HS-27A (cell line): ENCODE data around the gene SNX33.
"Not testable (repeated sequence)": the region's sequence is repeated elsewhere in the genome, so short reads cannot be mapped to it uniquely, and the experiment has no call there.

Source experiments
- DNase-seq: peaks from one replicate; pipeline ENCODE4 v3.0.0-alpha.2; 2012; ENCODE audit warnings: low read depth, missing footprints

SNX33 gene

DNA sequence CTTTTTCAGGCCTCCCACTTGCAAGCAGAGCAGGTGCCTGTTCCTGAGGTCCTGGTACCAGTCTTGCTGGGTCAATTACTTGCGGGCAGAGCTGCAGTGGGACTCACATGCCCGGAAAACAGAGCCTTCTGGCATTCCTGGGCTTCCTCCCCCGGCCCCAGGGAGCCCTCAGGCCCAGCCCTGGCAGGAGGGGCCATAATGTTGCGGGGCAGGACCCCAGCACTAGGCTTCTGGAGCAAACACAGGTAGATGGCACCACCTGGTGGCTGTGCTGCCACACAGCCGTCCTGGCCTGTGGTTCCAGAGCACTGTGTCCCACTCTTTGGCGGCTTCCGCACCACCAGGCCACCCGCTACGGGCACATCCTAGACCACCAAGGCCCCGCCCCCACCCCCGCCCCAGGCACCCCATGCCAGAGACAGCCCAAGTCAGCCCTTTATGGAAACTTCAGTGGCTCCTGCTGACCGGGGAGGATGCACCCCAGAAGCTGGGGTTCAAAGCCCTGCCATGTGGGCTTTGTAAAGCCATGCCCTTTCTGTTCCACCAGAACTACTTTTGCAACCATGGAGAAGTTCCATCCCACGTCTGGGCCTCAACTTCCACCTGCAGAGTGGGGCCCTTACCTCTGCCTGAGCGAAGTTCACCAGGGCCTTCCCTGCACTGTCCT is 36.1 kb downstream of the SNX33 start:
- not testable (repeated sequence) for DNase-seq

DNA sequence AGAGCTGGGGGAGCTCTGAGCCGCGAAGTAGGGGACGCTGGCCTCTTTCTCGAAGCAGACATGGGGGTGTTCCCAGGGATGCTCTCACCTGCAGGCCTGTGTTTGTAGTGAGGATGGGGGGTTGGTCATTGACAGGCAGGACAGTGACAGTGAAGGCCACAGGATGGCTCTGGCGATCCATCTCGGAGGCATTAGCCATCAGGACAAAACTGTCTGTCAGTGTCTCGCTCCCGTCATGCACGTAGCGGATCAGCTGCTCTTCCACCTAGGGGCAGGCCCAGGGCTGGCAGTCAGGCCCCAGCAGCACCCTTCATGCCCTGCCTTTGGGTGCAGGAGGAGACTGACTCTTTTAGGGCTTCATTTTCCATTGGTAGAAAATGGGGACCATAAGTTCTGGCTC is 36.9 kb downstream of the SNX33 start:
- no peak for DNase-seq

DNA sequence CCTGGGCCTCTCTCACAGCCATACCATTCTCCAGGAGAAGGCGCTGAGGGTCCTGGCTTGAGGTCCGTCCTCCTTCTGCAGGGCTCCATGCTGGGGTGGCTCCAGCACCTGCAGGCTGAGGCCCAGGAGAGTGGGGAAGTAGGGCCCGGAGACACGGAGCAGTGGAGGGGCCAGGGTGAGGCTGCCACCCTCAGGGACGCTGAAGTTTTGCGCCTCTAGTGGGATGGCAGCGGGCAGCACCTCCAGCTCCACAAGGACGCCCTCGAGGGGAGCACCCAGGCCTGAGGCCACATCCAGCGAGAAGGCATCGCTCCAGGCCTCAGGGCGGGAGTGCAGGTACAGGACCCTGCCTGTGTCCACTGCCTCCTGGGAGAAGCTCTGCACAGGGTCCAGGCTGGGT is 37.5 kb downstream of the SNX33 start:
- DNase-seq, result no peak

DNA sequence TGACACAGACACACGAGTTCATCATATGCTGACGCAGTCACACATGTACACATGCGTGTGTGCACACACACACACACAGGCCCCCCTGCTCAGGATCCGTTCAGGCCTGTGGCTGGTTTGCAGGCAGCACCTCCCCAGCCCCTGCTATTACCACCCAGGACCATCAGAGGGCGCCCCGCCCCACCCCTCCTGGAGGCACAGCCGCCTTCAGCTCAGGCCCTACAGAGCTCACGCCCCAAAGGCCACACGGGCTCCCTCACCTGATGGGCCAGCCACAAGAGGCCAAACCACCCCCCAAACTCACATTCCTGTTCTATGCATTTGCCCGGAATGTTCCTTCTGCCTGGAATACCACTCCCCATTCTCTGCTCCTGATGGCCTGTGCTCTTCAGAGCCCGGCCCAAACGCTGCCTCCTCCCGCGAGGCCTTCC is 38.5 kb downstream of the SNX33 start:
- DNase-seq, result not testable (repeated sequence)

DNA sequence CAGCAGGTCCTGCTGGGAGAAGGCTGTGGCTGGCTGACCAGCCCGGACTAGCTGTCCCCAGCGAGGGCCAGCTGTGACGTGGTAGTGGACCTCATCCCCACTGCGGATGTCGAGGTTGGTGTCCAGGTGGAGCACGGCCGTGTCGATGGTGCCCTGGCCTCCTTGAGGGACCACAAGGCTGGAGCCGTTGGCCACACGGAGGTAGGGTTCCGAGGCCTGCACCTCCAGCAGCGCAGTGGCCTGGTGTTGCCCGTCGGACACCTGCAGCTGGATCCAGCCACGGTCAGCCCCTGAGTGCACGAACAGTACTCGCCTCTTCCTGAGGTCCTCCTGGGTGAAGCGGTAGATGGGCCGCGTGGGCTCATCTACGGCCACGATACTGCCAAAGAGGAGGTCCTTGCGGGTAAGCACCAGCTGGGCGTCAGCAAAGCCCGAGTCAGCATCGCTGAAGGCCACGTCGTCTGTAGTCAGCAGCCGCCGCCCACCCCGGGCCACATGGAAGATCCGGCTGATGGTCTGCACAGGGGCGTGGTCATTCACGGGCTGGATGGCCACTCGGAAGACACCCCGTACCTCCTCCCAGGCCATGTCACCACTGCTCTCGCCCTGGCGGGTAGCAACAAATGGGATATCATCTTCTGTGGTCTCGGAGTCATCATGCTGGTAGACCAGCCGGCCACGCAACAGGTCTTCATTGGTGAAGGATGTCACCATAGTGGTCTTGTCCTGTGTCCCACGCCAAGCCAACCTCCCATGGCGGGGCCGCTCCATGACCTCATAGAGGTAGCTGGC is 40.0 kb downstream of the SNX33 start:
- DNase-seq, result no peak

DNA sequence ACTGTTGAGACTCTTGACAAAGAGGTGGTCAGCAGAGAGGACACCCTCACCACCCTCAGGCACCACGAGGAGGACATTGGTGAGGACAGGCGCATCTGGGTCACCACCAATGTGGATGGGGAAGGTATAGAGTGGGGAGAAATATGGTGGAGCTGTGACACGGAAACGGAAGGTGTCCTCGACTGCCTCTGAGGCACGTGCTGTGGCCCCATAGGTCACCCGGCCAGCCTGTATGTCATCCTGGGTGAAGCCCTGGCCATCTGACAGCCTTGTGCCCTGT is 40.5 kb downstream of the SNX33 start:
- no peak for DNase-seq

DNA sequence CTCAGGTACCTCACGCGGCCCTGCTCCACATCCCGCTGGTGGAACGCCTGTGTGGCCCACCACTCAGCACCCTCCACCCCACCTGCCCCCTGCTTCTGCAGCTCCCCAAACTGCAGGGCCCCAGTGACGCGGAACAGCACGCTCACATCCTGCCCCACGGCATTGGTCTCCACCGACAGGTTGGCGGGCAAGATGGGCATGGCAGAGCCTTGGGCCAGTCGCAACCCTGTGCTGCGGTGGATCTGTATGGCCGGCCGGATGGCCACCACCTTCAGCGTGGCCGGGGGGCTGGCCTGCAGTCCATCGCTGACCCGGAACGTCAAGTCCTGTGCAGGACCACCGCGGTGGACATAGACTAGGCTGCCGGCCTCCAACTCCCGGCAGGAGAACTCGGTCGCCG is 41.1 kb downstream of the SNX33 start:
- DNase-seq, result no peak

DNA sequence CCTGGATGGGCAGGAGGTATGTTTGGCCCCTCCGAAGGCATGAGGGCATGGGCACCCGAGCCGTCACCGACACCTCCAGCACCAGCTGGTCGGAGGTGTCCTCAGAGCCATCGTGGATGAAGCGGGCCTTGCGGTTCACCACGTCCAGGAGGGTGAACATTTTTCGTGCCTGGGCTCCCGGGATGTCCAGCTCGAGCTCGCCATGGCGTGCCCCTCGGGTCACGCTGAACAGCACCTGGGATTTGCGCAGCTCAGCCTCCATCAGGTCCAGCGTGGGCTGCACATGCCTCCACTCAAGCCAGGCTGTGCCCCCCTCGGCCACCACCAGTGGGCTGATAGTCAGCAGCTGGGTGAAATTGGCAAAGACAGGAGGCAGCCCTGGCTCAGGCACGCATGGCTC is 41.7 kb downstream of the SNX33 start:
- DNase-seq, result not testable (repeated sequence)

DNA sequence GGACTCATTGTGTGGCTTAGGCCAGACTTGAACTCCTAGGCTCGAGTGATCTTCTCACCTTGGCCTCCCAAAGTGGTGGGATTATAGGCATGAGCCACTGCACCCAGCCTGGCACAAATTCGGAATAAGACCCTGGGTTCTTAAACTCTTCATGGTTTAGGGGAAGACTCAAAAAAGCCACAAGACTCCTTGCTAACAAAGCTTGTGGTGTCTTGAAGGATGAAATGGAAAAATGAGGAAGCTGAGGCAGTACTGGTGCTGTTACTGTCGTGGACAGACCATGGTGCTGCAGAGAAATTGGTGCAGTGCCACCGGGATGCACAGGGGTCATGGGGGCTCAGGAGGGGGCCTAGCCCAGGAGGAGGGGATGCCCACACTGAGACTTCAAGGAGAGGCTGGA is 44.6 kb downstream of the SNX33 start:
- DNase-seq, result not testable (repeated sequence)

DNA sequence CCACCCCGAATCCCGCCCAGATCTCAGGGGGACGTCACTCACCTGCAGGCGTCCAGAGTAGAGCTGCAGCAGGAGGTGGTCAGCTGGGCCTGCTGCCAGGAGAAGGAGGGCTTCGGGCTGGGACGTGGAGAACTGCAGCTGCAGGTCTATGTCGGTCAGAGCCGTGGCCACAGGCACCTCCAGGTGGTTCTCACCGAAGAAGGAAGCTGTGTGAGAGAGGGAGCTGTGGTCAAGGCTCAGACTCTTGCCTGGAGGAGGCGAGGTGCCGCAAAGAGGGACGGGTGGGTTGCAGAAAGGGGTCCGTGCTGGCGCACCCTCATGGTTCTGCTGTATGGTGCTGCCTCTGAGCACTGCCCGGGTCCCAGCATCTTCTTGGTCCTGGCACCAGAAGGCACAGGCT is 45.3 kb downstream of the SNX33 start:
- not testable (repeated sequence) for DNase-seq

DNA sequence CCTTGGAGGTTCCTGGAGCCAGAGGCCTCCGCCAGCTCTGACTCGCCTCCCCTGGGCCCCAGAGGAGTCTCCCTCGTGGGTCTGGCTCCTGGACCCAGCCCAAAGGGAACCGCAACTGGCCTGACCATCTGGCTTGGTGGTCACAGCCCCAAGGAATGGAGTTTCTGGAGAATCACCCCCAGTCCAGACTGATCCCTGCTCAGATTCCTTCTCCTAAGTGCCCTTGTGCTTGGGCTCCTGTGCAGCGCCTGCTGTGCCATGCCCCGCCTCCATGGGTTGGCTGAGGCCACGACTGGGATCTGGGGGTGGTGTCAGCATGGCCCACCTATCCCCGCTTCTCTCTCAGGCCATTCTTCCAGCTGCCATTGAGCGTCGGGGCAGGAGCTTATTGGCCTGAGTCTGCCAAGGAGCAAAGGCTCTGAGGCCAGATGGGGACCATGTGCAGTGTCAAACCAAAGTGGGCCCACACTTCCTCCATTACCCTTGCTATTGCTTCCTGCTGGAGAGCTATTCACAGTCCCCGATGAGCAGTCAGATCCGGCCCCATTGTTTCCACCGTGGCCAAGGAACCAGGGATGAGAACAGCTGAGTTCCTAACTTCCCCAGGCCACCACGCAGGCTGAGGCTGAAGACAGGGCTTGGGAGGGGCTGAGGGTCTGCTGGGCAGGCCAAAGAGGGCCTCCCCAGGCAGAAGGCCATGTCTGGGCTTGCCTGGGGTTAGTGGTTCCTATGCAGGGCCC is 46.0 kb downstream of the SNX33 start:
- DNase-seq, result no peak

DNA sequence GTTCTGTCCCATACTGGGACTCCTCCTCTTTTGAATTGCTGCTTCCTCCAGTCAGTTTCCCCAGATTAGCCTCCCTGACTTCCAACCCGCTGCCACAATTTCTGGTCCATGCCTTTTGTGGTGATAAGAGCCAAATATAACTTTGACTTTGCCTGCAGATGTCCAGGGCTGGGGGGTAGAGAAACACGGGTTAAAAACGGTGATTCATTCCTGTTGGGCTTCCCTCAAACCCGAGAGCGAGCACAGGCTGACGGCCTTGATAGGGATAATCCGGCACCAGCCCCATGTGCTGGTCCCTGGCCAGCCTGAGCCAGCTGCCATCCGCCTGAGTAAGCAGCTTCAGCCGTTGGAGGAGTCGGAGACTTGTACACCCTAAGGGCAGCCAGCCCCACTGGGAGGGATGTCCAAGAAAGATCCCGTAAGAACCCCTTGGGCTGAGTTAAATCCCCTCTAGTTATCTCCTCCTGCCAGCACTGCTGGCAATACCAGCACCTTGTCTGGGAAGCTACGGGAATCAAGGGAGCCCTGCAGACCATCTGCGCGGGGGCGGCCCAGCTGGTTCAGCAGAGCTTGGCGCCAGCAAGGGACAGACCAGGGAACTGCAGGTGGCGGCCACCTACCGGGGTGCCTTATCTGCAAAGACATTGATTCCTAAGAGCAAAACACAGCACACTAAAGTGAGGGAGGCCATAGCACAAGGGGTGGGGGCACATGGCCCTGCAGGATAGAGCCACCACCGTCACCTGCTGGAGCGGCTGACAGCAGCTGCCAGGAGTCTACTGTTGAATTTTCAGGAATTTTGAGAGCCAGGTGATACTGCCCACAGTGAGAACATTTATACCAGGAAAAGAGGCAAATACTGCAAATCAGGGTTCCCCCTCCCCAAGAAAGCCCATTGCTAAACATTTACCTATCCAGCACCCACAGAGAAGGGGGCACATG is 46.8 kb downstream of the SNX33 start:
- DNase-seq, result peak; percentile 97

DNA sequence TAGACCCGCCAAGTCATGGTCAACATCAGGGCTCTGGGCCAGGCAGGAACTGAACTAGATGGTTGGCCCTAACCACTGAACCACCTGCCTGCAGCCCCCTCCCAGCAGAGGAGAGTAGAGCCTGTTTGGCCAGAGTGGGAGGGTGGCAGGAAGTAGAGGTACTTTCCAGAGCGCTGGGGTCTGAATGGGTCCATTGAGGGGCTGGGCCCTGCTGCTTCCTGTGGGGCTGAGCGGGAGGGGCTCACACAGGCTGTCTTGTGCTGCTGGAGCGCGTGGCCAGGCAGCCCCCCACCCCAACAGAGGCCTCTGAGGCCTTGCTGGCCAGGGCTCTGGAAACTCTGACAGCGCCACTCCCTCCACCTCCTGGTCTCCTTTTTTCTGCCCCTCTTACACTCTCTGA is 47.5 kb downstream of the SNX33 start:
- DNase-seq, result no peak

DNA sequence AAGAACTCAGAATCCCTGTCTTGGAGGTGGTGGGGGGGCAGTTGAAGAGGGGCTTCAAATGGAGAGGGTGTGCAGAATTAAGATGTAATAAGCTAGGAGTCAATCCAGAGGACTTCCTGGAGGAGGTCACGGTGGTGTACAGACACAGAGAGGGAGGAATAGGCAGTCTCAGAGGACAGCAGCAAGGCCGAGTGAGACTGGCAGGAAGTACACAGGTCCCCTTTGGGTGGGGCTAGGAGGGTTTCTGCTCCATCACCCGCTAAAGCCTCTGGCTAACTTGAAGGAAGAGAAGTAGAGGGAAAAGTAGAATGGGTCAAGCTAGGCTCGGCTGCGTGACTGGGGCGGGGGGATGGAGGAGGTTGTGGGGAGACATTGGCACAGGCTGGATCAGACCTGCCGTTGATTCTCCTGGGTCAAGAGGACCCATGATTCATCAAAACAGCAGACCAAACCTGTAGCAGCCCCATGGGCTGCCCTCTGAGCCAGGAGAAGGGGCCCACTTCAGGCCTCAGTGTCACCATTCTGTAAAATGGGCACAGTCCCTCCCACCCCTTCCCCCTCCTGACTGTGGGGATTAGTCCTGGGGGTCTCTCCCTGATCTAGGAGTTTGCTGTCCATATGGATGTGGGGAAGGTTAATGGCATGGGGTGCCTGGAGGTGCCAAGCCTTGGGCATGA is 48.1 kb downstream of the SNX33 start:
- no peak for DNase-seq

DNA sequence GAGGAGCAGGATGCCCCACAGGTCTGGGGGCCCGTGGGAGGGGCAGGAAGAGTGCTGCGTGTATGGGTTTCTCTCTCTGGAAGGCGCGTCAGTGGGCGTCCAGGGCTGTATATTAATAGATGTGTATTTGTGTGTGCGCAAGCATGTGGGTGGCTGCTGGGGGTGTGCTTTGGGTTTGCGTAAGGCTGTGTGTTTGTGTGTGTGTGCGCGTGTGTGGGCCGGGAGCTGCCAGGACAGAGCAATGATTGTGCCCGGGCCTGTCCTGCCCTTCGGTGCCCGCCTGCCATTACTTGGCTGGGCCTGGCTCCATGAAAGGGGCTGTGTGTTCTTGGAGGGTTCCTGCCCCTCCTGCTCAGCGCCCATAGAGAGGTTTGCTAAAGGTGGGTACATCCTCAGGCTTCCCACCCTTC is 48.6 kb downstream of the SNX33 start:
- no peak for DNase-seq

DNA sequence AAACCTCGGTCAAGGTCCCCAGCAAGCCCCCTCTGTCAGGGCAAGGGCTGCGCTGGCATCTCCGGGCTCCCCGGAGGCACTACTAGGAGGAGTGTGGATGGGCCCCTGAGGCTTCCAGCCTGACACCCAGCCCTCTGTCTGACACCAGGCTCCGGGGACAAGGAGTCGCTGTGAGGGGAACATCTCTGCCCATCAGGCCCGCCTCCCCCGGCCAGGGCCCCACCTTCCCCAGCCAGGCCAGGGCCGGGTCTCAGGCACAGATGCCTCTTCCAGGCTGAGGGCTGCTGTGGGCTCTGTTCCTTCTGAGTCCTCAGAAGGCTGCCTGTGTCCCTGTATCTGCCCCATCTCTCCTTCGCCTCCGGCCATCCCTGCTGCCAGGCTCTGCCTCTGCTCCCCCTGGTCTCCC is 49.1 kb downstream of the SNX33 start:
- DNase-seq, result no peak

DNA sequence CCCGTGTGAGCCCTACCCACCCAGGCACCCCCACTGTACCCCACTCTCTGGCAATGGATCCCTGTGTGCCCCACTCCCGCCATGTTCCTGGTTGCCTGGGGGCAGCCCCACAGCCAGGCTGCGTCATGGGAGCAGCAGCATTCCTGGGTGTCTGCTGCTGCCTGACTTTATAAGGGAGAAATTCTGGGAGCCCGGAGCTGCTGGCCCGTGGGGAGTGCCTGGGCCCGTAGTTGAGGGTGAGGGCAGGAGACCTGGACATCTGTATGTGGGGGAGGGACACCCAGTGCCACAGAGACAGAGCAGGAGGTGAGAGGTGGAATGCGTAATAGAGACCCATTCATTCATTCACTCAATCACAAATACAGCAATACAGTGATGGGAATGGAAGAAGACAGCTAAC is 49.8 kb downstream of the SNX33 start:
- DNase-seq, result no peak

DNA sequence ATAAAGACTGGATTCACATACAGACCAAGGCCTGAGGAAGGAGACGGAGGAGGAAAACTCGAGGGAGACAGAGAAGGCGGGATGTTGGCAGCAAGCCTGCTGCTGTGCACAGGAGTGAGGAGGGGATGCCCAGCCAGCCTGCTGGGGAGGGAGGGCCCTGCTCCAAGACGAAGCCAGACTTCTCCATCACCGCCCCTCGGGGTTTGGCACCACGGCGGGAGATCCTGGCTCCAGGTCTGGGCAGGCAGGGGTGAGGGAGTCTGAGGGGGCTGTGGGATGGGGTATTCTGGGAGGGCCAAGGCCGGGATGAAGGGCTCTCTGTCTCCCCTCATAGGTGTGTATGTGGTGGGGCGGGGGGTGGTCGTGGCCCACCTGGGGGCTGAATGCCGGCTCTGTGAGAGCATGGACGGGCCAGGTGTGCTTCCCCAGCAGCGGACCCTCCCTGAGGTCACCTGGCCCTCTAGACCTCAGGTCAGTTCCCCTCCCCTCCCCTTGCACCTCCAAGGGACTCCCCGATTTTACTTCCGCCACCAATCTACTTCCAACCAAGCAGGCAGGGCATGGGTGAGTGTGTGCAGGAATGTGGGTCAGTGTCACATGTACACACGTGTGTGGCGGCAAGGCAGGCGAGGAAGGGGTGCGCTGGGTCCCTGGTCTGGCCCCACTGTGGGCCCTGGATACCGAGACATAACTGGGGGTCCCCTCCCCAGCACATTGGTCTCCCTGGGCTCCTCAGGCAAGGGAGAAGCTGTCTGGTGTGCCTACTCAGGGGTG is 50.4 kb downstream of the SNX33 start:
- not testable (repeated sequence) for DNase-seq

DNA sequence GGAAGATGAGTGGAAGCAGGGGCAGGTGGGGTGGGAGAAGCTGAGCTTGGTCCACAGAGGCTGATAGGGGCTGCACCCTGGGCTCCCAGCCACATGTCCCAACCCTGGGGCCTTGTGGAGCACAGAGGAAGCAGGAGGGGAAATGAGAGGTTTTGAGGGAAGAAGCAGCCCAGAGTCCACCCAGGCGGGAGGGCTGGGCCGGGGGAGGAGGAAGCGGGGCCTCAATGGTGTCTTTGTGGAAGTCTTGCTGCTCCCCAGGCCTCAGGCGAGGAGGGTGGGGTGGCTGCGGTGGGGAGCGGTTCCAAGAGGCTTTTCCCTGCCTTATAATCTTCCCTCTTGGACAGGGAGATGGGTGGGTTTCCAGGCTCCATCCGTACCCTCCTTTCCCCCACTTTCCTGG is 51.8 kb downstream of the SNX33 start:
- not testable (repeated sequence) for DNase-seq

DNA sequence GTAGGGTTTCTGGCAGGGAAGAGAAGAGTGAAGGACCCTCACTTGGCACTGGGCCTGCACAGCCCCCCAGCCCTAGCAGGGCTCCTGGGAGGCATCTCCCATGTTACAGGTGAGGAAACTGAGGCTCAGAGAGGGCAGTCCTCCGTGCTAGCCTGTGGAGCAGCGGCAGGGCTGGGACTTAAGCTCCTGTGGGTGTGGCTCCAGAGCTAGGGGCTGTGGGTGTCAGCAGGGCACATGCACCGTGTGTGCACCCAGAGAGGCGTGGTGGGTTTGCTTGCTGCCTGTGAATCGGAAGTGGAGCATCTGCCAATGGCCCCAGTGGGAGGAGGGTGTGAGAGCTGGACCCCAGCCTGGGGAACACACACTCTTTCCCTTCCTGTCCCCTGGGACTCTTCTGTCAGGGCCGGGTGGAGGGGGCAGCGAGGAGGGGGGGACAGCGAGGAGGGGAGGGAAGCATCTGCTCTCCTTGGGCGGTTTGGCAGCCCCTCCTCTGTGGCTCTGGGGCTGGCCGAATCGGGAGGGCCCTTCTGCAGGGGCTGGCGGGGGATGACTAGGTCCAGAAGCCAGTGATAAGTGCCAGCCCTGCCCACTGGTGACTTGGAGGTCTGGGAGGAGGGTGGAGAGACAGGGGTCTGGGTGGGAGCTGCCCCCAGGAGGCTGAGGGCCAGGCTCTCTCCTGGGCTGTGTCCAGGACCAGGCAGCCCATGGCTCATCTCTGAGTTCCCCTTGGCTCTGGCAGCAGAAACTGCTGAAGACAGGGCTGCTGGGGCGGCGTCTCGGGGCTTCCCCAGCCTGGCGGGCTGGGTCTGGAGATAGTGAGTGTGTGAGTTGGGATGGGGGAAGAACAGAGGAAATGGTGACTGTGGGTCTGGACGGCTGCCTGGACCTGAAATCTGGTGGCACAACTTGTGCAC is 52.5 kb downstream of the SNX33 start:
- DNase-seq, result peak; percentile 34
